Adrenal gland (tissue), 12 donors: ENCODE measurements around the gene CPB2. TPM values are rescaled to one million over a fixed set of nuclear protein-coding genes. Genes with fewer than 3 reads are reported as not detected.

ENCODE experiments used
- DNase-seq, 7 donors: peaks; one replicate each; pipeline ENCODE4 v3.0.0-alpha.2; 2019 to 2020
- H3K27ac ChIP-seq, 5 donors: fragments of 200-600 bp; sonication (generic) in 4 of 5; 1 replicate in 3 of 5; 2 replicates in 2 of 5; pipeline versions ENCODE4 v1.5.1 to v1.8.0; 2016 to 2020; ENCODE audit warnings: mild to moderate bottlenecking in 1 of 5
- H3K27me3 ChIP-seq: fragments of 200-600 bp; 2 replicates; pipeline ENCODE4 v1.8.0; 2021
- H3K36me3 ChIP-seq, 2 donors: fragments of 200-600 bp; replicated peaks in 1 of 2; 1 replicate in 1 of 2; 2 replicates in 1 of 2; pipeline versions ENCODE4 v1.5.1 to v1.8.0; 2018 to 2022
- H3K4me1 ChIP-seq, 2 donors: fragments of 200-600 bp; replicated peaks in 1 of 2; 1 replicate in 1 of 2; 2 replicates in 1 of 2; pipeline versions ENCODE4 v1.5.1 to v1.8.0; 2018 to 2021
- H3K4me3 ChIP-seq, 4 donors: fragments of 200-600 bp; sonication (generic) in 3 of 4; one replicate each; pipeline ENCODE4 v1.5.1; 2016 to 2018
- H3K9me3 ChIP-seq, 3 donors: fragments of 200-600 bp; sonication (generic) in 1 of 3; replicated peaks in 1 of 3; 1 replicate in 2 of 3; 2 replicates in 1 of 3; pipeline versions ENCODE4 v1.5.1 to v1.8.0; 2016 to 2021
- CTCF ChIP-seq, 6 experiments: fragments of 450-650 bp in 4 of 6; fragments of 200-600 bp in 2 of 6; sonication (generic) in 1 of 6; IDR thresholded peaks; 1 replicate in 5 of 6; 2 replicates in 1 of 6; pipeline versions ENCODE4 v1.5.1 to v1.8.0; 2016 to 2021; ENCODE audit warnings: antibody characterized with exemption in 6 of 6, mild to moderate bottlenecking in 2 of 6, moderate library complexity in 1 of 6
- POLR2A ChIP-seq, 2 donors: fragments of 450-650 bp; IDR thresholded peaks; one replicate each; pipeline ENCODE4 v1.6.1; 2017; ENCODE audit warnings: antibody characterized with exemption in 2 of 2, mild to moderate bottlenecking in 2 of 2, moderate library complexity in 1 of 2
- WGBS, 4 donors: extraction: QIAGEN DNeasy Blood & Tissue Kit in 2 of 4; methylation state at CpG; one replicate each; pipeline versions ENCODE4 v1.1.5 to v1.1.7; 2013 to 2017; 5-methylcytosine and 5-hydroxymethylcytosine counted together
- intact Hi-C, 2 donors: fragments of 100-400 bp; cut with DNase I; formaldehyde crosslinking; loops; one replicate each; pipeline versions ENCODE4 v1.14.1 to v1.15.0; 2022 to 2023
- polyA plus RNA-seq, 3 donors: library from polyadenylated mRNA; stranded (reverse); fragments of 200-250 nt in 2 of 3; fragments of 350-450 nt in 1 of 3; fragmentation: Illumina TruSeq in 1 of 3; extraction: RNeasy Lipid Tissue Mini Kit (QIAGEN cat#74804) in 1 of 3; gene quantifications; one replicate each; pipeline ENCODE4 v1.2.3, GENCODE V29; 2013 to 2014
- total RNA-seq, 9 donors: library from RNA; depleted of rRNA in 4 of 9; stranded (reverse); fragments of >200 nt in 4 of 9; fragments of 120-200 nt in 1 of 9; fragmentation: NEBNext Ultra II Directional in 1 of 9; extraction: Animal tissue kit (Norgen Biotek cat#: 25700) in 1 of 9; gene quantifications; one replicate each; pipeline versions ENCODE4 v1.1.0 to v1.2.4, GENCODE V29; 2013 to 2023
- donor health status: healthy with polysubstance abuse.
- donor health status: Bipolar disorder and iron deficiency.
- donor health status: DM: yes; HTN: yes; CAD: no.
- donor health status: DM: no; HTN: no; CAD: no.
- donor health status: DM: no; HTN: no; CAD: no.
- donor health status: DM: yes; HTN: yes; CAD: no.

CPB2 gene
- total and polyA plus RNA-seq, 12 donors = 0.22 to 0.23 TPM; not detected in 10

DNA sequence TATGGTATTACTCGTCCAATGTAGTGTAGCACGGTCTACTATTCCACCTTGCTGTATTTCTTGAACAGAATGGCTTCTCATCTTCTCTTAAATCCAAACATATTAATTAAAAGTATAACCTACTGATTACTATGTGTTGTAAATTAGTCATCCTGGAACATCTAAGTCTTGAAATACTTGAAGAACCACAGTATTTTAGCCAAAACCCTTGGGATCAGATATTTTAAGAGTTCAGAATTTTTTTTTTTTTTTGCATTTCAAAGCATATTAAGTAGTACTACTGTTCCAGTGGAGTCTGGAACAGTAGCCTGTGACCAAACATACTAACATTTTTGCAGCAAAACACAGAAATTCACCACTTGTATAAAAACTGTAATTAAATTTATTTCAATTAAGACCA, 82.4 kb downstream of the CPB2 start:
- Histone ChIP-seq H3K27me3 (no peaks in the 10 kb centered on the region), H3K4me3 (no peak overlapping the region), H3K27ac (no peak overlapping the region), H3K4me1 (no peaks in the 10 kb centered on the region), H3K9me3 (no peaks in the 10 kb centered on the region), H3K36me3 (peaks cover 0 to 22% of the 10 kb centered on the region in 2 donors)
- WGBS, 4 donors = 90 to 97% (median 93%) methylated on average over 2 of the region's 2 CpGs
- no peak for DNase-seq
- TF ChIP-seq POLR2A (IDR thresholded peaks at IDR 0.05) = no peak
- no peak for TF ChIP-seq CTCF (IDR thresholded peaks at IDR 0.05)
- intact Hi-C loops = no loop called here

- intact Hi-C loops = no loop called here
- H3K9me3 ChIP-seq = no peaks in the 10 kb centered on the region
- TF ChIP-seq POLR2A (IDR thresholded peaks at IDR 0.05) (no peak), CTCF (IDR thresholded peaks at IDR 0.05) (no peak)
- H3K27ac ChIP-seq = no peak overlapping the region
- no peak for DNase-seq
- H3K27me3 ChIP-seq = no peaks in the 10 kb centered on the region
- no peaks in the 10 kb centered on the region for H3K4me1 ChIP-seq
- no peak overlapping the region for H3K4me3 ChIP-seq
- peaks cover 0 to 34% of the 10 kb centered on the region in 2 donors for H3K36me3 ChIP-seq
These were observed 88.6 kb downstream of the CPB2 start for GRCh38 chr13:46016216-46016615.

GRCh38 chr13:46015366-46015765, 89.5 kb downstream of the CPB2 start:
- Histone ChIP-seq H3K27me3 (no peaks in the 10 kb centered on the region), H3K27ac (no peak overlapping the region), H3K36me3 (peaks cover 0 to 38% of the 10 kb centered on the region in 2 donors), H3K9me3 (no peaks in the 10 kb centered on the region), H3K4me3 (no peak overlapping the region), H3K4me1 (no peaks in the 10 kb centered on the region)
- intact Hi-C loops = no loop called here
- no peak for DNase-seq
- no peak for TF ChIP-seq POLR2A (IDR thresholded peaks at IDR 0.05)
- TF ChIP-seq CTCF (IDR thresholded peaks at IDR 0.05) = no peak
- WGBS, 4 donors = 78 to 87% (median 84%) methylated on average over 3 of the region's 3 CpGs

DNA sequence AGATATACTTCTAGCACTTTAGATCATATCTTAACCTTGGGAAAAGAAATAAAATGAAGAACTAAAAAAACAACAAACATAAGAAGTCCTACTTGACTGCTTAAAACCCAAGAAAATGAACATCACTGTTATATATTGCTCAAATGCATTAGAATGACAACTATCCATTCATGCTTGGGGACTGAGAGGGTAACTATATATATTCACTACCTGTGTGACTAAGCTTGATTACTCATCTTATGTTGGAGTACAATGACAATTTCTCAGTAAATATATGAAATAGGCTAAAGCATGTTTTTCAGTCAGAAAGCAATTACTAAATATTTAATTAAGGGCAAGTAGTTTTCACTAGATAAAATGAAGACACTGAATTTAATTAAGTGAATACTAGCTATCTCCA, 92.4 kb downstream of the CPB2 start:
- intact Hi-C loops = no loop called here
- H3K36me3 ChIP-seq = peaks cover 0 to 29% of the 10 kb centered on the region in 2 donors
- no peaks in the 10 kb centered on the region for H3K9me3 ChIP-seq
- no peaks in the 10 kb centered on the region for H3K4me1 ChIP-seq
- H3K27me3 ChIP-seq = no peaks in the 10 kb centered on the region
- DNase-seq = no peak
- H3K4me3 ChIP-seq = no peak overlapping the region
- TF ChIP-seq CTCF (IDR thresholded peaks at IDR 0.05) (no peak), POLR2A (IDR thresholded peaks at IDR 0.05) (no peak)
- no peak overlapping the region for H3K27ac ChIP-seq
